Lung (tissue), 12 donors: ENCODE data around the gene SSH2. TPM values are rescaled to one million over a fixed set of nuclear protein-coding genes. Genes with fewer than 3 reads are reported as not detected.
"Not testable (repeated sequence)": the region's sequence is repeated elsewhere in the genome, so short reads cannot be mapped to it uniquely, and the experiment has no call there.

ENCODE experiments used
- ATAC-seq: fragments of 200-7000 bp; cut with Tn5 transposase; one replicate; pipeline ENCODE4 v1.9.1; 2020; ENCODE audit warnings: moderate number of reproducible peaks; ENCODE audit not compliant: insufficient read depth, low FRiP score
- DNase-seq, 3 donors: peaks; one replicate each; pipeline ENCODE4 v3.0.0-alpha.2; 2013 to 2017
- H3K27ac ChIP-seq, 2 donors: one replicate each; pipeline ENCODE4 v1.5.1; 2013; ENCODE audit warnings: mild to moderate bottlenecking in 2 of 2, moderate library complexity in 2 of 2, control low read depth in 1 of 2, inconsistent platforms in 1 of 2, low read depth in 1 of 2, low read length in 1 of 2
- H3K27me3 ChIP-seq, 3 donors: one replicate each; pipeline ENCODE4 v1.5.1; 2013; ENCODE audit warnings: low read length in 2 of 3; ENCODE audit not compliant: control insufficient read depth in 3 of 3, insufficient read depth in 3 of 3
- H3K36me3 ChIP-seq, 4 donors: one replicate each; pipeline ENCODE4 v1.5.1; 2013; ENCODE audit warnings: low read length in 4 of 4, mild to moderate bottlenecking in 1 of 4, moderate library complexity in 1 of 4; ENCODE audit not compliant: control insufficient read depth in 4 of 4, insufficient read depth in 4 of 4
- H3K4me1 ChIP-seq, 5 donors: one replicate each; pipeline ENCODE4 v1.5.1; 2013; ENCODE audit warnings: low read length in 5 of 5, mild to moderate bottlenecking in 2 of 5, moderate library complexity in 1 of 5; ENCODE audit not compliant: control insufficient read depth in 5 of 5, insufficient read depth in 5 of 5
- H3K4me3 ChIP-seq: one replicate; pipeline ENCODE4 v1.5.1; 2013; ENCODE audit warnings: mild to moderate bottlenecking, control low read depth, moderate library complexity
- H3K9ac ChIP-seq, 2 donors: one replicate each; pipeline ENCODE4 v1.5.1; 2013; ENCODE audit warnings: low read length in 2 of 2, control low read depth in 1 of 2; ENCODE audit not compliant: insufficient read depth in 1 of 2
- H3K9me3 ChIP-seq, 4 donors: one replicate each; pipeline ENCODE4 v1.5.1; 2013; ENCODE audit warnings: low read length in 3 of 4, mild to moderate bottlenecking in 1 of 4, moderate library complexity in 1 of 4; ENCODE audit not compliant: control insufficient read depth in 4 of 4, insufficient read depth in 3 of 4
- CTCF ChIP-seq: IDR thresholded peaks from 2 replicates; pipeline ENCODE4 v1.5.1; 2012; ENCODE audit warnings: mild to moderate bottlenecking; ENCODE audit errors: control extremely low read depth, extremely low read depth
- WGBS, 2 donors: extraction: QIAGEN DNeasy Blood & Tissue Kit; methylation state at CpG; one replicate each; pipeline ENCODE4 v1.1.7; 2013; 5-methylcytosine and 5-hydroxymethylcytosine counted together
- polyA plus RNA-seq, 2 donors: library from polyadenylated mRNA; stranded (reverse); fragments of 200-250 nt; gene quantifications; one replicate each; pipeline ENCODE4 v1.2.1, GENCODE V29; 2013
- total RNA-seq, 2 donors: library from RNA; depleted of rRNA in 1 of 2; stranded (reverse); fragments of >200 nt in 1 of 2; gene quantifications; one replicate each; pipeline ENCODE4 v1.2.1, GENCODE V29; 2014 to 2021
- donor health status: control.
- donor health status: control.
- donor health status: Bipolar disorder and iron deficiency.
- donor health status: healthy.
- donor health status: DM: yes; HTN: yes; CAD: no.

Gene SSH2
- total and polyA plus RNA-seq, 4 donors: 23.4 to 69.4 (median 41.1) TPM

DNA sequence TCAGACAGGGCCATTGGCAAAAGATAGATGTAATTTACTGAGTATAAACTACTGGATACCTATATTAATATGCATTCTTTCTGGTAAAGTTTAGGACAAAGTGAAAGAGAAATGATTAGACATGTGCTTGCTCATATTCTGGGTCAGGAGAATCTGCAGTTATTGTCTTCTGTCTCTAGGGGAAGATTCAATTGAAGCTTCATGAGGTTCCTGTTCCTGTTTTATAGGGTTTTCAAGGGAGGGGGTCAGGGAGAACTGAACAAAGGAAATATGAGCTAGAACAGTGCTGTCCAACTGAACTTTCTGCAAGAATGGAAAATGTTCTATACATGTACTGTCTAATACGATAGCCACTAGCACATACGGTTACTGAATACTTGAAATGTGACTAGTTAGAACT, 248.0 kb downstream of the SSH2 start:
- no peak for ATAC-seq
- 39 to 78% methylated on average over 2 of the region's 2 CpGs for WGBS, 2 donors
- H3K36me3 ChIP-seq: peaks cover 0 to 1% (median 0%) of the 10 kb centered on the region in 4 donors

DNA sequence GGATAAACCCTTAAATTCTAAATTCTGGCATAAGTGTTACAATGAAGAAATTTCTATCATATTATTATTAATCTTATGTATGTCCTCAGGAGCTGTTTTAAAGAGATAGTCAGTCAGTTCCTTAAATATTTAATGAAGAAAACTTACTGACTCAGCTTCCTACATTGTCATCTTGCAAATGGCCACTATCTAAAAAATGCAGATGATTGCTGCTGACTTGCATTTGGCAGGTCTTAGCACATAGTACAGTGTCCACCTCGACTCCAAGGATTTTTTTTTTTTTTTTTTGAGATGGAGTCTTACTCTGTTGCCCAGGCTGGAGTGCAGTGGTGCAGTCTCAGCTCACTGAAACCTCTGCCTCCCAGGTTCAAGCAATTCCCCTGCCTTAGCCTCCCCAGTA, 252.2 kb downstream of the SSH2 start:
- 49 to 50% methylated on average over 1 of the region's 1 CpG for WGBS, 2 donors
- ATAC-seq (no peak), DNase-seq (no peak)
- Histone ChIP-seq H3K36me3 (peaks cover 0 to 6% (median 5%) of the 10 kb centered on the region in 4 donors), H3K4me3 (no peak overlapping the region), H3K9me3 (no peaks in the 10 kb centered on the region), H3K4me1 (peaks cover 0 to 10% (median 6%) of the 10 kb centered on the region in 5 donors), H3K27ac (peak overlapping the region in 1 of 2 donors; percentile 85), H3K9ac (no peak overlapping the region), H3K27me3 (no peaks in the 10 kb centered on the region)
- TF ChIP-seq CTCF: no peak

More for the DNA sequence above, 248.0 kb downstream of the SSH2 start:
- Histone ChIP-seq H3K27ac (peak overlapping the region in 1 of 2 donors; percentile 80), H3K9me3 (no peaks in the 10 kb centered on the region), H3K4me1 (peaks cover 0 to 13% (median 7%) of the 10 kb centered on the region in 5 donors), H3K9ac (no peak overlapping the region), H3K27me3 (no peaks in the 10 kb centered on the region), H3K4me3 (no peak overlapping the region)
- TF ChIP-seq CTCF: no peak
- peak in 1 of 3 donors; percentile 12 for DNase-seq

- ATAC-seq (no peak), DNase-seq (no peak)
- Histone ChIP-seq H3K4me1 (peaks cover 0 to 10% (median 6%) of the 10 kb centered on the region in 5 donors), H3K27ac (peak overlapping the region in 1 of 2 donors; percentile 85), H3K36me3 (peaks cover 0 to 6% (median 5%) of the 10 kb centered on the region in 4 donors), H3K9ac (peak overlapping the region in 1 of 2 donors; percentile 32), H3K9me3 (no peaks in the 10 kb centered on the region), H3K27me3 (no peaks in the 10 kb centered on the region), H3K4me3 (no peak overlapping the region)
- no peak for TF ChIP-seq CTCF
- WGBS, 2 donors: 56 to 59% methylated on average over 3 of the region's 3 CpGs
Observed at GRCh38 chr17:29677221-29677791, 252.7 kb downstream of the SSH2 start.

DNA sequence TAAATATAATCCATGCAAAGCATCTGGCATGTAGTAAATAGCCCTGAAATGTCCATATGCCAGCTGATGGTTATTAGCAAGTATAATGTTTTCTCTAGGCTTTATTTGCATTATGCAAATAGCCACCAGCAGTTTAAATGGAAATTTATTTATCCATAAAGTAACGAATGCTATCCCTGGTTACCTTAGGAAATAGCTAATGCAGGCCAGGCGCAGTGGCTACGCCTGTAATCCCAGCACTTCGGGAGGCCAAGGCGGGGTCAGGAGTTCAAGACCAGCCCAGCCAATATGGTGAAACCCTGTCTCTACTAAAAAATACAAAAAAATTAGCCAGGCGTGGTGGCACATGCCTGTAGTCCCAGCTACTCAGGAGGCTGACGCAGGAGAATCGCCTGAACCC, 254.1 kb downstream of the SSH2 start:
- not testable (repeated sequence) for H3K27me3 ChIP-seq, H3K4me3 ChIP-seq, DNase-seq, ATAC-seq, H3K27ac ChIP-seq, H3K9ac ChIP-seq, H3K9me3 ChIP-seq, H3K4me1 ChIP-seq
- 96 to 97% methylated on average over 8 of the region's 8 CpGs for whole genome bisulfite sequencing, 2 donors
- H3K36me3 ChIP-seq: peaks cover 0 to 11% (median 7%) of the 10 kb centered on the region in 4 donors
